ENCODE data around the gene CAD.

The CAD gene

GRCh38 chr2:27199241-27199640 is 17.9 kb upstream of the CAD start:
- DNase-seq = no peak

GRCh38 chr2:27201675-27202074 is 15.5 kb upstream of the CAD start:
- no peak for DNase-seq

GRCh38 chr2:27202854-27203253 is 14.3 kb upstream of the CAD start:
- DNase-seq = no peak

GRCh38 chr2:27203741-27204140 is 13.4 kb upstream of the CAD start:
- DNase-seq = no peak

- DNase-seq = no peak
Observed at GRCh38 chr2:27204566-27204965, 12.6 kb upstream of the CAD start.

- no peak for DNase-seq
Observed at GRCh38 chr2:27205206-27205605, 12.0 kb upstream of the CAD start.

- DNase-seq = no peak
Observed at GRCh38 chr2:27206346-27206745, 10.8 kb upstream of the CAD start.

- DNase-seq = no peak
Observed at GRCh38 chr2:27208486-27209050, 8.6 kb upstream of the CAD start.

GRCh38 chr2:27209621-27210401 is 7.4 kb upstream of the CAD start:
- DNase-seq = no peak

- DNase-seq = peak; percentile 6
Observed at GRCh38 chr2:27211241-27211942, 5.8 kb upstream of the CAD start.

GRCh38 chr2:27211943-27212625 is 5.1 kb upstream of the CAD start, which contains the start of the genes ATRAID and SLC5A6:
Gene ATRAID, plus strand, starts transcription at chr2:27212041. Its CDS starts 328 bp downstream, at chr2:27212369.
Gene SLC5A6, minus strand, starts transcription at chr2:27212268. Its CDS starts 4,618 bp downstream, at chr2:27207650.
- DNase-seq = peak; percentile 89

- no peak for DNase-seq
Observed at GRCh38 chr2:27212626-27213471, 4.3 kb upstream of the CAD start.

GRCh38 chr2:27214941-27215340 is 2.2 kb upstream of the CAD start:
- no peak for DNase-seq

GRCh38 chr2:27216416-27217137 is 592 bp upstream of the CAD start:
- no peak for DNase-seq

GRCh38 chr2:27218614-27219013 is 1.4 kb downstream of the CAD start:
- no peak for DNase-seq

- no peak for DNase-seq
Observed at GRCh38 chr2:27219091-27219490, 1.9 kb downstream of the CAD start.

- DNase-seq = no peak
Observed at GRCh38 chr2:27220091-27220490, 2.9 kb downstream of the CAD start.

- no peak for DNase-seq
Observed at GRCh38 chr2:27221166-27221565, 4.0 kb downstream of the CAD start.

- no peak for DNase-seq
Observed at GRCh38 chr2:27222407-27222806, 5.2 kb downstream of the CAD start.

GRCh38 chr2:27223416-27223815 is 6.2 kb downstream of the CAD start:
- DNase-seq = no peak

GRCh38 chr2:27225526-27225925 is 8.4 kb downstream of the CAD start:
- DNase-seq = no peak

- DNase-seq = no peak
Observed at GRCh38 chr2:27227501-27227900, 10.3 kb downstream of the CAD start.
